Anterior cingulate cortex (tissue), 58 donors: Measurements from ENCODE around the gene GALNT4.

Experiments used
- DNase-seq, 58 donors: peaks; one replicate each; lab custom pipeline; 2025; lab: John Stamatoyannopoulos, UW

Gene GALNT4

GRCh38 chr12:89538897-89539296 lies 14.3 kb upstream of the GALNT4 start:
- no peak for DNase-seq

GRCh38 chr12:89537389-89537788 lies 12.8 kb upstream of the GALNT4 start:
- no peak for DNase-seq

- peak in 2 of 58 donors; percentile 10 to 58 for DNase-seq
These were observed 5.1 kb upstream of the GALNT4 start for GRCh38 chr12:89529738-89530137.

DNA sequence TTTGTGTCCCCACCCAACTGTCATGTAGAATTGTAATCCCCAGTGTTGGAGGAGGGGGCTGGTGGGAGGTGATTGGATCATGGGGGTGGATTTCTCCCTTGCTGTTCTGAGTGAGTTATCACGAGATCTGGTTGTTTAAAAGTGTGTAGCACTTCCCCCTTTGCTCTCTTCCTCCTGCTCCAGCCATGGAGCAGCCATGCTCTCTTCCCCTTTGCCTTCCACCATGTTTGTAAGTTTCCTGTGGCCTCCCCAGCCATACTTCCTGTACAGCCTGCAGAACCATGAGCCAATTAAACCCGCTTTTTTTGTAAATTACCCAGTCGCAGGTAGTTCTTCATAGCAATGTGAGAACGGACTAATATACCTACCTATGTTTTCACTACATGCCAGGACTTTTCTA lies 3.8 kb upstream of the GALNT4 start:
- DNase-seq: no peak

GRCh38 chr12:89525824-89526770 lies 1.5 kb upstream of the GALNT4 start, which contains the start of gene POC1B:
Gene POC1B, minus strand, starts transcription at chr12:89526047. Its CDS starts 152 bp downstream, at chr12:89525895.
- peak in 57 of 58 donors; percentile 42 to 88 (median 82) for DNase-seq

- DNase-seq: peak in 37 of 58 donors; percentile 17 to 72 (median 46)
These were observed 768 bp upstream of the GALNT4 start for GRCh38 chr12:89525305-89525823.

DNA sequence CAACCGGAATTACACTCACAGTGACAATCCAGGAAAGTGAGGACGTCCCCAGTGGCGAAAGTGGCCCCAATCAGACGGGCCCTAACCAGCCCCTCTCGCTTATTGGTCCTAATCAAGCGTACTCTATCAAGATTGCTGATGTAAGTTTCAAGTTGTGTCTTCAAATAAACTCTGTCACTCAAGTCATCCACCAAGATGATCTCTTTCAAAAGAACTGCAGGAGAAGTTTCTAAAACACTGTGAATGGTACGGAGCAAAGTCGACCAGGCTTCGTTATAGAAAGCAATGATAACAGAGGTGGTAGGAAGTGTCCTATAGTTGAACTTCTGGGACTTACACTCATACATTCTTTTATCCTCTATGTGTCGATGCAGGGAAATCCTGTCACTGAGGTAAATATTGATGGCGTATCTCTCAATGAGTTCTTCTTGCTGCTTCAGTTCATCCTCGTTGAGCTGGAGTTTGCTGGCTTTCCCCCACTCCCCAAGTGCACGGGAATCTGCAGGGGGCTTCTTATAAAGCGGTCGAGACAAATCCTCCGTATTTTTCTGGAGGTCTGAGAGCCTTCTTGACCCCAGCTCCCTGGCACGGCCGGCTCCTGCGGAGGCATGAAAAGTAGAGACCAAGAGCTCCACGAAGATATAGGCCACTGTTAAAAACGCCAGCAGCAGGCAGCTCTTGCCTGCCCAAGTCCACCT lies 604 bp downstream of the GALNT4 start:
- peak in 3 of 58 donors; percentile 14 to 44 (median 42) for DNase-seq

DNA sequence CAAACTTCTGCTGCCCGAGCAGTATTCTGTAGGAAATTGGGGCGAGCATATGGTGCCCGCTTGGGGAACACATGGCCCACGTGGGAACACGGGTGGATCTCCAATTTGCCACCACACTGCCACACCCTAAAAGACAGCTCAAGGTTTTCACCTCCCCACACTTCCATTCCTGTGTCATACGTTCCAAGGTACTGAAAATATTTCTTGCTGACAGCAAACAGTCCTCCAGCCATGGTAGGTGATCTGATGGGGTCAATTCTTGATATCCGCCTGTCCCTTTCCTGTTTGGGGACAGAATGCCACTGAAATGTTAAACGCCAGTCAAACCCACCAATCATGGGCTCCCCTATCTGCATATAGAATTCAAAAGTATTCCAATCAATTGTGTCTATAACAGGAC lies 1.2 kb downstream of the GALNT4 start:
- DNase-seq: no peak

- DNase-seq: no peak
These were observed 3.0 kb downstream of the GALNT4 start for GRCh38 chr12:89521364-89522223.

DNA sequence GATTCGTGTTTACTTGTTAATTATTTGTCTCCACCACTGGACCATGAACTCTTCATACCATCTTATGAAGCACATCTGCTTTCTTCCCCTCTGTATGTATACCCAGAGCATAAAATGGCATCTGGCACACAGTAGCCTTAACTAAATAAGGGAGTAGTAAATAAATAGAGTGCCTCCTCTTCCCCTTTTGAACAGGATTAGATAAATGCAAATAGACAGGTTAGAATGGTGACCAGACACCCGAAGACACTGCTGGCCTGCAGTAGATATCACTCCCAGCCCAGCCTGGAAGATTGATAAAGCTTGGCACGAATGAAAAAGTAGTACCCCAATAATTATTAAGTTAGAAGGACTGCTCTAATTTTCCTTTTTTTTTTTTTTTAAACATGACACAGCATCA lies 6.9 kb downstream of the GALNT4 start:
- DNase-seq: no peak

DNA sequence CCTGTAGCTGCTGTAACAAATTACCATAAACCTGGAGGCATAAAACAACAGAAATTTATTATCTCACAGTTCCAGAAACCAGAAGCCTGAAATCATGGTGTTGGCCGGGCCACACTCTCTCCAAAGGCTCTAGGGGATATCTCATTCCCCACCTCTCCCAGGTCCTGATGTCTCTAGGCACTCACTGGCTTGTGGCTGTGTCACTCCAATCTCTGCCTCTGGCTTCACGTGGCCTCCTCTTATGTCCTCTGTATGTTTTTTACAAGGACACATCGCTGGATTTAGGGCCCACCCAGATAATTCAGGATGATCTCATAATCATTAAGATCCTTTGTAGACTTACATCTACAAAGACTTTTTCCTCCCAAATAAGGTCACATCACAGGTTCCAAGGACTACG lies 8.0 kb downstream of the GALNT4 start:
- no peak for DNase-seq

- no peak for DNase-seq
These were observed 9.8 kb downstream of the GALNT4 start for GRCh38 chr12:89514751-89515150.

DNA sequence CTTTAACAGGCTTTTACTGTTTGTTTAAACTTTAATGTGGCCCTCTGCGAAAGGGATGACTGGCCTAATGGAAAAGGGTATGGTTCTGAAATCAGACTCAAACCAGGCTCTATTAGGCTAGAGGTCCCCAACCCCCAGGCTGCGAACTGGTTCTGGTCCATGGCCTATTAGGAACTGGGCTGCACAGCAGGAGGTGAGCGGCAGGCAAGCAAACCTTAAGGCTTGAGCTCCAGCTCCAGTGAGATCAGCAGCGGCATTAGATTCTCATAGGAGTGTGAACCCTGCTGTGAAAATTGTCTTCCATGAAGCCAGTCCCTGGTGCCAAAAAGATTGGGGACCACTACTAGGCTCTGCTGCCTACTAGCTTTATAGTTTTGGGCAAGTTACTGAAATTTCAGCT lies 11.1 kb downstream of the GALNT4 start:
- DNase-seq: no peak

GRCh38 chr12:89507015-89507824 lies 17.4 kb downstream of the GALNT4 start:
- no peak for DNase-seq

DNA sequence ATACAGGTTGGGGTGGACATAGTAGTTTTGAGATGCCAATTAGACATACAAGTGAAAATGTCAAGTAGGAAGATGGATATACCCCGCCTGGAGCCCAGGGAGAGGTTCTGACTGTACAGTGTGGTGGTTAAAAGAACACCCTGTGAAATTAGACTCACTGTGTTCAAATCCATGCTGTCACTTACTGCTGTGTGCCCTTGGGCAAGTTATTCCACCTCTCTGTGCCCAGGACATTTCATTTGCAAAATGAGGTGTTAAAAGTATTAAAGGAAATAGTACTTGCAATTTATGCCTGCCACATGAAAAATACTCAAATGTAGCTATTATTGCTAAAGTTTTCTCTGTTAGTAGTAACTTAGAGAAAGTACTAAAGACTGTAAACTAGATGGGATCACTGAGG lies 18.5 kb downstream of the GALNT4 start:
- no peak for DNase-seq

- DNase-seq: no peak
These were observed 19.8 kb downstream of the GALNT4 start for GRCh38 chr12:89504560-89505346.

GRCh38 chr12:89501793-89502192 lies 22.8 kb downstream of the GALNT4 start:
- DNase-seq: no peak

GRCh38 chr12:89499857-89500256 lies 24.7 kb downstream of the GALNT4 start:
- DNase-seq: no peak

- no peak for DNase-seq
These were observed 27.1 kb downstream of the GALNT4 start for GRCh38 chr12:89497467-89497866.
